Breast epithelium (tissue), 3 donors: ENCODE results near the gene LRFN4.

Source experiments
- POLR2A ChIP-seq: fragments of 450-650 bp; IDR thresholded peaks from one replicate; pipeline ENCODE4 v1.6.1; 2016; ENCODE audit warnings: antibody characterized with exemption, mild to moderate bottlenecking, moderate library complexity
- POLR2AphosphoS5 ChIP-seq, 3 donors: sonication (generic); formaldehyde crosslinking; IDR thresholded peaks; one replicate each; pipeline ENCODE4 v1.6.1; 2017; ENCODE audit warnings: antibody characterized with exemption in 3 of 3
- TF ChIP-seq, protein P1 (sequence below), 3 donors: fragments of 450-650 bp; IDR thresholded peaks; one replicate each; pipeline ENCODE4 v1.5.1; 2016 to 2017; ENCODE audit warnings: antibody characterized with exemption in 3 of 3, mild to moderate bottlenecking in 3 of 3, moderate library complexity in 3 of 3

GRCh38 chr11:66880496-66881450, 23.9 kb downstream of the LRFN4 start:
- TF ChIP-seq, protein P1, sequence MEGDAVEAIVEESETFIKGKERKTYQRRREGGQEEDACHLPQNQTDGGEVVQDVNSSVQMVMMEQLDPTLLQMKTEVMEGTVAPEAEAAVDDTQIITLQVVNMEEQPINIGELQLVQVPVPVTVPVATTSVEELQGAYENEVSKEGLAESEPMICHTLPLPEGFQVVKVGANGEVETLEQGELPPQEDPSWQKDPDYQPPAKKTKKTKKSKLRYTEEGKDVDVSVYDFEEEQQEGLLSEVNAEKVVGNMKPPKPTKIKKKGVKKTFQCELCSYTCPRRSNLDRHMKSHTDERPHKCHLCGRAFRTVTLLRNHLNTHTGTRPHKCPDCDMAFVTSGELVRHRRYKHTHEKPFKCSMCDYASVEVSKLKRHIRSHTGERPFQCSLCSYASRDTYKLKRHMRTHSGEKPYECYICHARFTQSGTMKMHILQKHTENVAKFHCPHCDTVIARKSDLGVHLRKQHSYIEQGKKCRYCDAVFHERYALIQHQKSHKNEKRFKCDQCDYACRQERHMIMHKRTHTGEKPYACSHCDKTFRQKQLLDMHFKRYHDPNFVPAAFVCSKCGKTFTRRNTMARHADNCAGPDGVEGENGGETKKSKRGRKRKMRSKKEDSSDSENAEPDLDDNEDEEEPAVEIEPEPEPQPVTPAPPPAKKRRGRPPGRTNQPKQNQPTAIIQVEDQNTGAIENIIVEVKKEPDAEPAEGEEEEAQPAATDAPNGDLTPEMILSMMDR (IDR thresholded peaks at IDR 0.05): no peak
- TF ChIP-seq POLR2A (no peak), POLR2AphosphoS5 (IDR thresholded peaks at IDR 0.05) (no peak)
